GM12801 (cell line): ENCODE data around the gene TCEA2.

Source experiments
- TF ChIP-seq, protein P1 (sequence below): IDR thresholded peaks from one replicate; pipeline ENCODE4 v1.5.1; 2011; ENCODE audit warnings: control low read depth; ENCODE audit not compliant: insufficient read length; ENCODE audit errors: extremely low read depth

The TCEA2 gene

DNA sequence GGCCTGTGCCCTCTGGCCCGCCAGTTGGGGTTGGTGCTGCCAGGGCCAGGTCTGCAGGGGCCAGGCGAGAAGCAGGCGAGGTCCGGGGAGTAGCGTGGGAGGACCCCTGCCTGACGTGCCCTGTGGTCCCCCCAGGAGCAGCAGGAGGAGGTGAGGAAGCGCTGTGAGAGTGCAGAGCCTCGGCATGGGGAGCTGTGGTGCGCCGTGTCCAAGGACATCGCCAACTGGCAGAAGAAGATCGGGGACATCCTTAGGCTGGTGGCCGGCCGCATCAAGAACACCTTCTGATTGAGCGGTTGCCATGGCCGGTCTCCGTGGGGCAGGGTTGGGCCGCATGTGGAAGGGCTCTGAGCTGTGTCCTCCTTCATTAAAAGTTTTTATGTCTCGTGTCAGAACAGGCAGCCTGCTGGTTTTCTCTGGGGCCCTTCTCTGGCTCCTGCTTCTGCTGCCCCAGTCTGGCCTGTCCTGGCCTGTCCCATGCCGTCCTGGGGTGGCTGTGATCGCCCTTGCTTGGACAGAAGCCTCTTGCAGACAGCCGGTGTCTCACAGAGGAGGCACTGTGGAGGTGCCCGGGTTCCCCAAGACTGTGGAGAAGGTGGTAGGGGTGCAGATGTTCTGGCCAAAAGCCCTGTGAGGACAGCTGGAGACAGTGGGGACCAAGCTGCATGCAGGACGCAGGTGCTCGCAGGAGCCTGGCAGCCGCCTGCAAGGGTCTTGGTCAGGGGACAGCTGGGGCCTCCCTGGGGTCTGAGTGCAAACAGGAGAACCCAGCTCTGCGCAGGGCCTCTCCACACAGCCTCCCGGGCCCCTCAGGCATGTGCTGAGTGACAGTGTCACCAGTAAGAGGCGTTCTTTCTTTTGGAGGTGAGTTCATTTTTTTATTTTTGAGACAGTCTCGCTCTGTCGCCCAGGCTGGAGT, 30.0 kb upstream of the TCEA2 start:
- TF ChIP-seq, protein P1, sequence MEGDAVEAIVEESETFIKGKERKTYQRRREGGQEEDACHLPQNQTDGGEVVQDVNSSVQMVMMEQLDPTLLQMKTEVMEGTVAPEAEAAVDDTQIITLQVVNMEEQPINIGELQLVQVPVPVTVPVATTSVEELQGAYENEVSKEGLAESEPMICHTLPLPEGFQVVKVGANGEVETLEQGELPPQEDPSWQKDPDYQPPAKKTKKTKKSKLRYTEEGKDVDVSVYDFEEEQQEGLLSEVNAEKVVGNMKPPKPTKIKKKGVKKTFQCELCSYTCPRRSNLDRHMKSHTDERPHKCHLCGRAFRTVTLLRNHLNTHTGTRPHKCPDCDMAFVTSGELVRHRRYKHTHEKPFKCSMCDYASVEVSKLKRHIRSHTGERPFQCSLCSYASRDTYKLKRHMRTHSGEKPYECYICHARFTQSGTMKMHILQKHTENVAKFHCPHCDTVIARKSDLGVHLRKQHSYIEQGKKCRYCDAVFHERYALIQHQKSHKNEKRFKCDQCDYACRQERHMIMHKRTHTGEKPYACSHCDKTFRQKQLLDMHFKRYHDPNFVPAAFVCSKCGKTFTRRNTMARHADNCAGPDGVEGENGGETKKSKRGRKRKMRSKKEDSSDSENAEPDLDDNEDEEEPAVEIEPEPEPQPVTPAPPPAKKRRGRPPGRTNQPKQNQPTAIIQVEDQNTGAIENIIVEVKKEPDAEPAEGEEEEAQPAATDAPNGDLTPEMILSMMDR = no peak

DNA sequence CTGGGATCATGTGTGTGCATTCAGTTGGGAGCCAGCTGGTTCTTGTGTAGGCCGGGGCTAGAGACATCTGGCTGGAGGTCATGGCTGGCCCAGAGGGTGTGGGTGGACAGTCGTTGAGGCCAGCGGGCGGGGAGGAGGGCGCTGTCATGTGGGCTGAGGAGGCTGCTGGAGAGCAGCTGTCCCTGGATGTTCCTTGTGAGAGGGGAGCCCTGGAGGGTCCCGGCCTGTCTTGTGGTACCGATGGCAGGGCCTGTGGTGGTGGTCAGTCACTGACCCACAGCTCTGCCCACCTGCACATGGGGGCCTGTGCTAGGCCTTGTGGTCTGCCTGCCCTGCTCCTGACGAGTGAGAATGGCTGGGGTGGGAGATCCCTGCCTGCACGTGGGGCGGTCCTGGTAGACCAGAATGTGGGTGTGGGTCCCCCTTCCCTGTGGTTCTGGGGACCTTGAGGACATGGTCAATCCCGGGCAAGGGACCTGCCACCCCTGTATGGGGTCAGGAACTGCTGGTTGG, 29.0 kb upstream of the TCEA2 start:
- TF ChIP-seq, protein P1 = no peak

DNA sequence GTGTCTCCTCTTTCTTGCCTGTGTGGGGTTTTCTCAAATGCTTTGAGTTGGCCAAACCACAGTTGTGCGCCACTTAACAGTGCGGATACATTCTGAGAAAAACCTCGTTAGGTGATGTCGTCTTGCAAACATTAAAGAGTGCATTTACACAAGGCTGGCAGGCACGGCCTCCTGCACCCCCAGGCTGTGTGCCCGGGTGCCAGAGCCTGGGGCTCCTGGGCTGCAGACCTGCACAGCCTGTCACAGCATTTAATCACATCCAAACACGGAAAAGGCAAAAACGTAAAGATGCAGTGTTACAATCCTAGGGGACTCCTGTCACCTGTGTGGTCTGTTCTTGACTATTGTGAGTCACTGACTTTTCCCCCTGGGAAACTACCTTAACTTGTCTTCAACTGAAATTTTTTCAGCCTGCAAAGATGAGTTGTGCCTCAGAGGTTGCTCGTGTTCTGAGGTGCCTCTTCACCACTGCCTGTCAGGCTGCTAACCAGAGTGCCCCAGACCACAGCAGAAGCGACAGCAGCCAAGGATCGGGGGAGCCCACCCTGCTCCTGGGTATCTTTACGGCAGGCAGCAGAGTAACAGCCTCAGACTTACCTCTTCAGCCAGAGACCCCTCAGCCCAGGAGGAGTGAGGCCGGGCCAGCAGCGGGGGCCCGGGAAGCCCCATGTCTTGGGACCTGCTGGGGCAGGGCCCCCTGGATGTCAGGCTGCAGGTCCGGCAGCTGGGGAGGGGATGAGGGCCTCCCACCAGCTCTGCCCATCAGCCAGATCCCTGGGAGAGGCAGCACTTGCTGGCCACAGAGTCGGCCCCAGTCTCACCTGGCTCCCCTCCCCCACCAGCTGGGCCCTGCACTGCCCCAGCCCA, 27.7 kb upstream of the TCEA2 start:
- TF ChIP-seq, protein P1 = no peak

DNA sequence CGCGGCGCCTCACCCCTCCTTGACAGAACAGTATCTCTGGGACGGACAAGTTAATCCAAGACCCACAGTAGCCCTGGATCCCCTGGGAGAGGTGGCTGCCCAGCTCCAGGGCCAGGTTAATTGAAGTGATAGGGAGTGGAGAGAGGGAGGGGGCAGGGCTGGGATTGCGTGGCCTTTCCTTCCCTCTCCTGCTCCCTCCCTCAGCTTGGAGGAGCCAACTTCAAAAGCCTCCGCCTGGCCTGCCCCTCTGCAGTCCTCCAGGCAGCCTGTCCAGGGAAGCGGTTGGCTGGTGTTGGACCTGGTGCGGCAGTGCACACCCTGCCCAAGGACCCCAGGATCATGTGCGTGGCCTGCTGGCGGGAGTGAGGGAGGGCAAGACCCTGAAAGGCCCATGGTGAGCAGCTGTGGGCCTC, 27.1 kb upstream of the TCEA2 start, which contains the start of gene C20orf204:
TSS of gene C20orf204 (plus strand) at position 250 of the 413 bp plus-strand sequence. CDS start at position 392, 142 bp downstream.
- TF ChIP-seq, protein P1 = no peak

DNA sequence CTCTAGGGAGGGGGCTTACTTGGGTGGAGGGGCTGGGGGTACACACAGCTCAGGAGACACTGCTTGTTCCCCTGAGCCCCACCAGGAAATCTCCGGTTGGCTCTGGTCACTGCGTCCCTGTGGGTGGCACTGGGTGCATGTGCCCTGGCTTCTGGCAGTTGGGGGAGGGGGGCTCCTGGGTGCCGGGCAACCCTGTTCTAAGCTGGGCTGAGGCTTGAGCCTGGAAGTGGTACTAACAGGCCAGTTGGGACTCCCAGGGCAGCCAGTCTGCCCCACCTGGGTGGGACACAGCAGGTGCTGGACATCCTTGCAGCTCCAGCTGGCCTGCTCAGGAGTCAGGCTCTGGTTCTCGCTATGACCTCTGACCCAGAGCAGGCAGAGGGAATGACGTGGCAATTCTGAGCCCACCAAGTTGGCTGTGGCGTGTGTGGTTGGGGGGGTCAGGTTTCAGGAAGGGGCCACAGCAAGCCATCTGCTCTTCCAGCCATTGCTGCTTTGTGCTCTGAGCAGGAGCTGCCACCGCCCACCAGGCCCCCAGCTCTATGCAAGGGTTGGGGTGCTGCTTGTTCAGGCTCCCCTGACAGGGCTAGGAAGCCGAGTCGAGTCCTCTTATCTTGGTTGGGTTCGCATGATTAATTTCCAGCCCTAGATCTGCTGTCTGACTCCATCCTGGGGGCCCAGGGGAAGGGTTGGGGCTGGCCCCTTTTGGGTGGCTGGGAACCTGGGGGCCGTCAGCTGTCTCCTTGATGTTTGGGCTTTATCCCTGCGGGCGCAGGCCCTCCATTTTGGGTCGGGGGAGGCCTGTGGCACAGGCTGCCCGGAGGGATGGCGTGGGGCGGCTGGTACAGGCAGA, 26.4 kb upstream of the TCEA2 start:
- TF ChIP-seq, protein P1 = no peak

DNA sequence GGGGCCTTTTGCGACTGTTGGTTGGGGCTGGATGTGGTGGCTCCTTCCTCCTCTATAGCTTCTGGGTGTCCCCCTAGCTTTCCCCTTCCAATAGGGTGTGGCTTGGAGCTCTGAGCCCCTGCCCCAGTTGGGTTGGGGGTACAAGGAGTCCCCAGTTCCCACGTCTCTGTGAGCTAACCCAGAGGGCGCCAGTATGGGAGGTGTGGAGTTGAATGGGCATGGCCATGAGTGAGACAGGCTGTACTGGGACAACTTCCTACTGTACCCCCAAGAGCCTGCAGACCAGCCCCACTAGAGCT, 25.9 kb upstream of the TCEA2 start:
- TF ChIP-seq, protein P1 = no peak
